Ovary (tissue), 10 donors: ENCODE data around the gene PGBD5. TPM values are rescaled to one million over a fixed set of nuclear protein-coding genes. Genes with fewer than 3 reads are reported as not detected.
"Not testable (repeated sequence)": the region's sequence is repeated elsewhere in the genome, so short reads cannot be mapped to it uniquely, and the experiment has no call there.

Source experiments
- DNase-seq, 5 donors: peaks; one replicate each; pipeline ENCODE4 v3.0.0-alpha.2; 2019 to 2020
- H3K27ac ChIP-seq, 2 donors: fragments of 200-600 bp; one replicate each; pipeline versions ENCODE4 v1.5.1 to v1.8.0; 2019 to 2022
- H3K27me3 ChIP-seq: fragments of 200-600 bp; one replicate; pipeline ENCODE4 v1.8.0; 2022
- H3K36me3 ChIP-seq: fragments of 200-600 bp; sonication (generic); one replicate; pipeline ENCODE4 v1.5.1; 2019
- H3K4me1 ChIP-seq: one replicate; pipeline ENCODE4 v1.8.1; 2013; ENCODE audit warnings: mild to moderate bottlenecking, moderate library complexity; ENCODE audit not compliant: insufficient read depth
- H3K4me3 ChIP-seq: fragments of 200-600 bp; sonication (generic); one replicate; pipeline ENCODE4 v1.5.1; 2017
- H3K9me3 ChIP-seq, 2 donors: fragments of 200-600 bp in 1 of 2; sonication (generic) in 1 of 2; one replicate each; pipeline versions ENCODE4 v1.5.1 to v1.8.1; 2013 to 2019; ENCODE audit warnings: mild to moderate bottlenecking in 1 of 2, moderate library complexity in 1 of 2
- EP300 ChIP-seq: sonication (generic); formaldehyde crosslinking; IDR thresholded peaks from one replicate; pipeline ENCODE4 v1.6.1; 2017; ENCODE audit warnings: antibody characterized with exemption
- POLR2A ChIP-seq: fragments of 450-650 bp; IDR thresholded peaks from one replicate; pipeline ENCODE4 v1.6.1; 2017; ENCODE audit warnings: antibody characterized with exemption, mild to moderate bottlenecking, moderate library complexity
- WGBS, 3 donors: extraction: QIAGEN DNeasy Blood & Tissue Kit in 1 of 3; methylation state at CpG; one replicate each; pipeline versions ENCODE4 v1.1.5 to v1.1.7; 2013 to 2017; 5-methylcytosine and 5-hydroxymethylcytosine counted together
- intact Hi-C, 4 donors: fragments of 100-400 bp; cut with DNase I; formaldehyde crosslinking; loops; one replicate each; pipeline versions ENCODE4 v1.11.0 to v1.15.1; 2022 to 2023
- long read RNA-seq, 3 donors: library from polyadenylated mRNA in 2 of 3; unstranded in 2 of 3; transcript quantifications; one replicate each; pipeline ENCODE4 v2.0.0 and lab custom pipeline, GENCODE V29; 2021 to 2026
- polyA plus RNA-seq, 2 donors: library from polyadenylated mRNA; stranded (reverse); fragments of 200-250 nt in 1 of 2; fragments of 350-450 nt in 1 of 2; fragmentation: Illumina TruSeq in 1 of 2; extraction: RNeasy Lipid Tissue Mini Kit (QIAGEN cat#74804) in 1 of 2; gene quantifications; one replicate each; pipeline ENCODE4 v1.2.3, GENCODE V29; 2013 to 2014
- total RNA-seq, 7 donors: library from RNA; depleted of rRNA in 2 of 7; stranded (reverse); fragments of >200 nt in 2 of 7; fragmentation: NEBNext Ultra II Directional in 3 of 7; extraction: Animal tissue kit (Norgen Biotek cat#: 25700) in 3 of 7; gene quantifications; one replicate each; pipeline versions ENCODE4 v1.1.0 to v1.2.4, GENCODE V29; 2016 to 2023
- TF ChIP-seq, protein P1 (sequence below), 3 donors: fragments of 450-650 bp in 2 of 3; fragments of 200-600 bp in 1 of 3; IDR thresholded peaks; one replicate each; pipeline versions ENCODE4 v1.5.1 to v1.8.0; 2016 to 2022; ENCODE audit warnings: antibody characterized with exemption in 3 of 3, mild to moderate bottlenecking in 1 of 3
- donor health status: DM: no; HTN: no; CAD: no; lungs with moderate emphysema.
- donor health status: DM: no; HTN: no; CAD: no.
- donor health status: Bipolar disorder and iron deficiency.
- donor health status: DM: yes; HTN: yes; CAD: no.
- donor health status: DM: no; HTN: no; CAD: no.
- donor health status: DM: yes; HTN: yes; CAD: no.

The PGBD5 gene, protein sequence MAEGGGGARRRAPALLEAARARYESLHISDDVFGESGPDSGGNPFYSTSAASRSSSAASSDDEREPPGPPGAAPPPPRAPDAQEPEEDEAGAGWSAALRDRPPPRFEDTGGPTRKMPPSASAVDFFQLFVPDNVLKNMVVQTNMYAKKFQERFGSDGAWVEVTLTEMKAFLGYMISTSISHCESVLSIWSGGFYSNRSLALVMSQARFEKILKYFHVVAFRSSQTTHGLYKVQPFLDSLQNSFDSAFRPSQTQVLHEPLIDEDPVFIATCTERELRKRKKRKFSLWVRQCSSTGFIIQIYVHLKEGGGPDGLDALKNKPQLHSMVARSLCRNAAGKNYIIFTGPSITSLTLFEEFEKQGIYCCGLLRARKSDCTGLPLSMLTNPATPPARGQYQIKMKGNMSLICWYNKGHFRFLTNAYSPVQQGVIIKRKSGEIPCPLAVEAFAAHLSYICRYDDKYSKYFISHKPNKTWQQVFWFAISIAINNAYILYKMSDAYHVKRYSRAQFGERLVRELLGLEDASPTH
- 1 to 10 TPM in 4 of 7 donors, under 1 TPM in 3; 0.12 to 2.6 (median 1.1) TPM for total RNA-seq
- 1 to 10 TPM in 1 of 2 donors, under 1 TPM in 1; 0.47 to 1.1 TPM for polyA plus RNA-seq
- long read RNA-seq, donor 1, partial matches to known transcripts = 0 of 2 reads
- long read RNA-seq, donor 1, other reads (novel, unspliced or antisense) = 1 of 2 reads
- long read RNA-seq, donor 2, full-length matches to known transcripts = 1 of 1 reads
- long read RNA-seq, donor 2, partial matches to known transcripts = 0 of 1 reads
- long read RNA-seq, donor 2, other reads (novel, unspliced or antisense) = 0 of 1 reads
- long read RNA-seq, donor 3, full-length matches to known transcripts = 2 of 3 reads
- long read RNA-seq, donor 3, partial matches to known transcripts = 0 of 3 reads
- long read RNA-seq, donor 3, other reads (novel, unspliced or antisense) = 1 of 3 reads

DNA sequence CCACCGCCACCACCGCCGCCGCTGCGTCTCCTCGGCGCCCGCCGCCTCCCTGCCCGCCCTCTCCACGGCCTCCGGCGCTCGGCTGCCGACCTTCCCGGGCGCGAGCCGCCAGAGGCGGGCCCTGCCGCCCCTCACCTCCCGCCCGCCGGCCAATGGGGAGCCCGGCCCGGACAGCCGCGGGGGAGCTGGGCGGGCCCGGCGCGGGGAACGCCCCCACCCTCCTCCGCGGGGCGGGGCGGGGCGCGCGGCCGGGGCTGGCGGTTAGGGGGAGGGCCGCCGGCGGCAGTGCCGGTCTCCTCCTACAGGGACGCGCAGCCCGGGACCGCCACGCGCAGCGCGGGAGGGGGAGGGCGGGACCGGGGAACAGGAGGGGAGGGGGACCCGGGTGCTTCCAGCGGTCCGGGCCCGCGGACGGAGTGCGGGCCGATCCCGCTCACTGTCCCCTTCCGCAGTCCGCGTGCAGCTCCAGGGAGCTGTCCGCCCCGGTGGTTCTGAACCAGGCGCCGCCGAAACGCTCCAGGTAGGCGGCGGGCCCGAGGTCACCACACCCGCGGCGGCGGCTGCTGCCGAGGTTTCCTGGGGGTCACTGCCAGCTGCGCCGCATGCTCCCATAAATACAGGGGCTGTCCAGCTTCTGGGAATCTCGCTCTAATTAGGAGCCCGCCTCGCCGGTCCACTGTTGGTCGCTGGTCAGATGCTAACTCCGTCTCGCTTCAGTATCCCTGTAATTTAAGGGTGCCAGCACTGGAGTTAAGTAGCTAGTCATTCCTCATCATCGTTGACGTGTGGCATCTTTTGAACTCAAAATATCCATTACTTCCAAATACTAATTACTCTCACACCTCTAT lies at the start of gene PGBD5:
Gene PGBD5 (minus strand): TSS at position 87 of the 848 bp plus-strand sequence. CDS start 404 bp downstream, outside the sequence.
- WGBS, 3 donors = 1 to 2% (median 1%) methylated on average over 23 to 93 of the region's 93 CpGs
- H3K4me3 ChIP-seq = peak within 1 kb of the TSS; percentile 28
- TF ChIP-seq, protein P1, sequence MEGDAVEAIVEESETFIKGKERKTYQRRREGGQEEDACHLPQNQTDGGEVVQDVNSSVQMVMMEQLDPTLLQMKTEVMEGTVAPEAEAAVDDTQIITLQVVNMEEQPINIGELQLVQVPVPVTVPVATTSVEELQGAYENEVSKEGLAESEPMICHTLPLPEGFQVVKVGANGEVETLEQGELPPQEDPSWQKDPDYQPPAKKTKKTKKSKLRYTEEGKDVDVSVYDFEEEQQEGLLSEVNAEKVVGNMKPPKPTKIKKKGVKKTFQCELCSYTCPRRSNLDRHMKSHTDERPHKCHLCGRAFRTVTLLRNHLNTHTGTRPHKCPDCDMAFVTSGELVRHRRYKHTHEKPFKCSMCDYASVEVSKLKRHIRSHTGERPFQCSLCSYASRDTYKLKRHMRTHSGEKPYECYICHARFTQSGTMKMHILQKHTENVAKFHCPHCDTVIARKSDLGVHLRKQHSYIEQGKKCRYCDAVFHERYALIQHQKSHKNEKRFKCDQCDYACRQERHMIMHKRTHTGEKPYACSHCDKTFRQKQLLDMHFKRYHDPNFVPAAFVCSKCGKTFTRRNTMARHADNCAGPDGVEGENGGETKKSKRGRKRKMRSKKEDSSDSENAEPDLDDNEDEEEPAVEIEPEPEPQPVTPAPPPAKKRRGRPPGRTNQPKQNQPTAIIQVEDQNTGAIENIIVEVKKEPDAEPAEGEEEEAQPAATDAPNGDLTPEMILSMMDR (IDR thresholded peaks at IDR 0.05) = no peak
- TF ChIP-seq EP300 (no peak), POLR2A (no peak)
- peak; percentile 29 to 81 (median 62) for DNase-seq
- H3K27me3 ChIP-seq = no peaks in the 10 kb centered on the region
- no peaks in the 10 kb centered on the region for H3K36me3 ChIP-seq
- H3K27ac ChIP-seq = no peak within 1 kb of the TSS
- no peaks in the 10 kb centered on the region for H3K9me3 ChIP-seq
- intact Hi-C loops = no loop called here
- H3K4me1 ChIP-seq = peaks cover 2% of the 10 kb centered on the region

DNA sequence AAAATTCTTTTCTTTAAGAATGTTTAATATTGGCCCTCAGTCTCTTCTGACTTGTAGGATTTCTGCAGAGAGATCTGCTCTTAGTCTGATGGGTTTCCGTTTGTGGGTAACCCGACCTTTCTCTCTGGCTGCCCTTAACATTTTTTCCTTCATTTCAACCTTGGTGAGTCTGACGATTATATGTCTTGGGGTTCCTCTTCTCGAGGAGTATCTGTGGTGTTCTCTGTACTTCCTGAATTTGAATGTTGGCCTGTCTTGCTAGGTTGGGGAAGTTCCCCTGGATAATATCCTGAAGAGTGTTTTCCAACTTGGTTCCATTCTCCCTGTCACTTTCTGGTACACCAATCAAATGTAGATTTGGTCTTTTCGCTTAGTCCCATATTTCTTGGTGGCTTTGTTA lies 48.8 kb upstream of the PGBD5 start:
- 79 to 87% (median 86%) methylated on average over 5 of the region's 5 CpGs for WGBS, 3 donors
- H3K27me3 ChIP-seq, intact Hi-C loops: not testable (repeated sequence)

DNA sequence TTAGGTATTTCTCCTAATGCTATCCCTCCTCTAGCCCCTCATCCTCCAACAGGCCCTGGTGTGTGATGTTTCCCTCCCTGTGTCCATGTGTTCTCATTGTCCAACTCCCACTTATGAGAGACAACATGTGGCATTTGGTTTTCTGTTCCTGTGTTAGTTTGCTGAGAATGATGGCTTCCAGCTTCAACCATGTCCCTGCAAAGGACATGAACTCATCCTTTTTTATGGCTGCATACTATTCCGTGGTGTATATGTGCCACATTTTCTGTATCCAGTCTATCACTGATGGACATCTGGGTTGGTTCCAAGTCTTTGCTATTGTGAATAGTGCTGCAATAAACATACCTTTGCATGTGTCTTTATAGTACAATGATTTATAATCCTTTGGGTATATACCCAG lies 44.6 kb upstream of the PGBD5 start:
- H3K9me3 ChIP-seq, H3K4me3 ChIP-seq, DNase-seq, H3K36me3 ChIP-seq, H3K27me3 ChIP-seq, intact Hi-C loops, H3K4me1 ChIP-seq, H3K27ac ChIP-seq: not testable (repeated sequence)
- WGBS, 3 donors = 85 to 92% (median 91%) methylated on average over 1 of the region's 1 CpG

More for the DNA sequence above, 48.8 kb upstream of the PGBD5 start:
- not testable (repeated sequence) for H3K9me3 ChIP-seq, H3K27ac ChIP-seq, DNase-seq, H3K4me1 ChIP-seq, H3K4me3 ChIP-seq, H3K36me3 ChIP-seq

DNA sequence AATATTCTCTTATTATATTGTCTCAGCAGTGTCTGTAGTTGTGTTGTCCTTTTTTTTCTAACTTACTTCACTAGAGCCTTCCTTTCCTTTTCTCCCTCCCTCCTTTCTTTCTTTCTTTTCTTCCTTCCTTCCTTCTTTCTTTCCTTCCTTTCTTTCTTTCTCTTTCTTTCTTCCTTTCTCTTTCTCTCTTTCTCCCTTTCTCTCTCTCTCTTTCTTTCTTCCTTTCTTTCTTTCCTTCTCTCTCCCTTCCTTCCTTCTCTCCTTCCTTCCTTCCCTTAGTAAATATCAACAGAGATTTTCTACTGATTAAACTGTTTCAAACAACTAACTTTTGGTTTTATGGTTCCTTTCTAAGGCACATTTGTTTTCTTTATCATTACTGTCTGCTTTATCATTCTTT lies 43.1 kb upstream of the PGBD5 start:
- intact Hi-C loops = no loop called here
- Histone ChIP-seq H3K4me3 (no peak overlapping the region), H3K27me3 (no peaks in the 10 kb centered on the region), H3K27ac (no peak overlapping the region), H3K4me1 (no peaks in the 10 kb centered on the region), H3K9me3 (no peaks in the 10 kb centered on the region), H3K36me3 (no peaks in the 10 kb centered on the region)
- TF ChIP-seq, protein P1 (IDR thresholded peaks at IDR 0.05) = no peak
- no peak for TF ChIP-seq EP300
- TF ChIP-seq POLR2A = no peak
- DNase-seq = no peak

DNA sequence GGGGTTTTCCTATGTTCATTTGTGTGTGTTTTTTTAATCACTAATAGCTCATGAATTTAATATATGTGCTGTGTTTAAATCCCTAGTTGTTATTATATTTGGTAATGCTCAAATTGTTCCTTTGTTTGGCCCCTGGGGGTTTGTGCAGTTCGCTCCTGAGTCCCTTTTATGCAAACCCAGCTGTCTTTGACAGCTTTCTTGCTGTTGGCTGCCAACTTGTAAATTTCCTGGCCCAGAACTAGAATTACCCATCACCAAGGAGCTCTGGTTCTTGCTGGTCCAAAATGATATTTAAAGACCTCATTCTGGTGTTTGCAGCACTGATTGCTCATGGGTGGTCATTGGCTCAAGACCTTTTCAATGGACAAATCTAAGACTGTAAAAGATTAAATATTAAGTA lies 39.6 kb upstream of the PGBD5 start:
- Histone ChIP-seq H3K4me3 (no peak overlapping the region), H3K27ac (no peak overlapping the region), H3K36me3 (no peaks in the 10 kb centered on the region), H3K27me3 (no peaks in the 10 kb centered on the region), H3K9me3 (no peaks in the 10 kb centered on the region), H3K4me1 (no peaks in the 10 kb centered on the region)
- intact Hi-C loops = no loop called here
- no peak for DNase-seq
- TF ChIP-seq, protein P1 (IDR thresholded peaks at IDR 0.05) = no peak
- TF ChIP-seq POLR2A (no peak), EP300 (no peak)
- 56 to 60% (median 58%) methylated on average over 1 of the region's 1 CpG for WGBS, 3 donors
